ENCODE results near the gene RBM28.

- no peak for TF ChIP-seq CTCF (conservative IDR thresholded peaks at IDR 0.05; ENCODE audit: low read depth, low read length)
- no peak for TF ChIP-seq EZH2 (IDR thresholded peaks at IDR 0.05; ENCODE audit: borderline replicate concordance, low read depth, low read length, poor library complexity, severe bottlenecking)
Observed at GRCh38 chr7:128271942-128272481, 71.7 kb downstream of the RBM28 start.

All from A673 (cell line).